ENCODE measurements around the gene KDM6B.

The KDM6B gene

GRCh38 chr17:7844292-7845154, 10.5 kb downstream of the KDM6B start:
- DNase-seq (ENCODE audit: low read depth), result peak; percentile 96
- peak overlapping the region; percentile 81 for H3K4me3 ChIP-seq (replicated peaks; ENCODE audit: low read depth, low read length)
- TF ChIP-seq CTCF (IDR thresholded peaks at IDR 0.05; ENCODE audit: low read length, missing control alignments), result no peak

GRCh38 chr17:7845359-7846062, 11.5 kb downstream of the KDM6B start:
- no peak for DNase-seq (ENCODE audit: low read depth)
- TF ChIP-seq CTCF (IDR thresholded peaks at IDR 0.05; ENCODE audit: low read length, missing control alignments), result no peak
- peak overlapping the region; percentile 81 for H3K4me3 ChIP-seq (replicated peaks; ENCODE audit: low read depth, low read length)

GRCh38 chr17:7846063-7846735, 12.2 kb downstream of the KDM6B start:
- DNase-seq (ENCODE audit: low read depth), result no peak

GRCh38 chr17:7846765-7847661, 13.0 kb downstream of the KDM6B start:
- TF ChIP-seq CTCF (IDR thresholded peaks at IDR 0.05; ENCODE audit: low read length, missing control alignments), result no peak
- no peak for DNase-seq (ENCODE audit: low read depth)
- H3K4me3 ChIP-seq (replicated peaks; ENCODE audit: low read depth, low read length), result no peak overlapping the region

More at GRCh38 chr17:7846063-7846735, 12.2 kb downstream of the KDM6B start:
- no peak overlapping the region for H3K4me3 ChIP-seq (replicated peaks; ENCODE audit: low read depth, low read length)
- no peak for TF ChIP-seq CTCF (IDR thresholded peaks at IDR 0.05; ENCODE audit: low read length, missing control alignments)

- H3K4me3 ChIP-seq (replicated peaks; ENCODE audit: low read depth, low read length), result no peak overlapping the region
- no peak for DNase-seq (ENCODE audit: low read depth)
- TF ChIP-seq CTCF (IDR thresholded peaks at IDR 0.05; ENCODE audit: low read length, missing control alignments), result no peak
These were observed 14.1 kb downstream of the KDM6B start for GRCh38 chr17:7848131-7848579.

GRCh38 chr17:7848739-7849129, 14.7 kb downstream of the KDM6B start:
- no peak overlapping the region for H3K4me3 ChIP-seq (replicated peaks; ENCODE audit: low read depth, low read length)
- DNase-seq (ENCODE audit: low read depth), result no peak
- TF ChIP-seq CTCF (IDR thresholded peaks at IDR 0.05; ENCODE audit: low read length, missing control alignments), result no peak
